ENCODE data around the gene GPR83.

DNA sequence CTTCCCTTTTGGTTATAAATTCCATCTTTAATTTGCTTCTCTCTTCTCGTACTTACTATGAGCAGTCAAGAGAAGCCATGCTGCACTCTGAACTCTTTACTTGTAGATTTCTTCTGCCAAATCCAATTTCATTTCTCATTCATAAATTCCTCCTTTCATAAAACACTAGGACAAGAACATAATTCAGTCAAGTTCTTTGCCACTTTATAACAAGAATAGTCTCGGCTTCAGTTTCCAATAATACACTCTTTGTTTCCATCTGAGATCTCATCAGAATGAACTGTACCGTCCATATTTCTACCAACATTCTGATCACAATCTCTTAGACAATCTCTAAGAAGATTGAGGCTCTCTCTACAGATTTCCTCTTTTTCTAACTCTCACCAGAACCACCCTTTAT lies 71.7 kb downstream of the GPR83 start:
- TF ChIP-seq, protein P1, sequence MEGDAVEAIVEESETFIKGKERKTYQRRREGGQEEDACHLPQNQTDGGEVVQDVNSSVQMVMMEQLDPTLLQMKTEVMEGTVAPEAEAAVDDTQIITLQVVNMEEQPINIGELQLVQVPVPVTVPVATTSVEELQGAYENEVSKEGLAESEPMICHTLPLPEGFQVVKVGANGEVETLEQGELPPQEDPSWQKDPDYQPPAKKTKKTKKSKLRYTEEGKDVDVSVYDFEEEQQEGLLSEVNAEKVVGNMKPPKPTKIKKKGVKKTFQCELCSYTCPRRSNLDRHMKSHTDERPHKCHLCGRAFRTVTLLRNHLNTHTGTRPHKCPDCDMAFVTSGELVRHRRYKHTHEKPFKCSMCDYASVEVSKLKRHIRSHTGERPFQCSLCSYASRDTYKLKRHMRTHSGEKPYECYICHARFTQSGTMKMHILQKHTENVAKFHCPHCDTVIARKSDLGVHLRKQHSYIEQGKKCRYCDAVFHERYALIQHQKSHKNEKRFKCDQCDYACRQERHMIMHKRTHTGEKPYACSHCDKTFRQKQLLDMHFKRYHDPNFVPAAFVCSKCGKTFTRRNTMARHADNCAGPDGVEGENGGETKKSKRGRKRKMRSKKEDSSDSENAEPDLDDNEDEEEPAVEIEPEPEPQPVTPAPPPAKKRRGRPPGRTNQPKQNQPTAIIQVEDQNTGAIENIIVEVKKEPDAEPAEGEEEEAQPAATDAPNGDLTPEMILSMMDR (IDR thresholded peaks at IDR 0.05; ENCODE audit: insufficient read depth, low read length, poor library complexity, severe bottlenecking), result no peak
- TF ChIP-seq EZH2phosphoT487 (conservative IDR thresholded peaks at IDR 0.05; ENCODE audit: low read length), result no peak

All from SU-DHL-6 (cell line).